Measurements from ENCODE around the gene ZNF841. TPM values are rescaled to one million over a fixed set of nuclear protein-coding genes. Genes with fewer than 3 reads are reported as not detected.

The ZNF841 gene
- total RNA-seq, 1 experiment from 2014 or later, result 10.8 TPM

DNA sequence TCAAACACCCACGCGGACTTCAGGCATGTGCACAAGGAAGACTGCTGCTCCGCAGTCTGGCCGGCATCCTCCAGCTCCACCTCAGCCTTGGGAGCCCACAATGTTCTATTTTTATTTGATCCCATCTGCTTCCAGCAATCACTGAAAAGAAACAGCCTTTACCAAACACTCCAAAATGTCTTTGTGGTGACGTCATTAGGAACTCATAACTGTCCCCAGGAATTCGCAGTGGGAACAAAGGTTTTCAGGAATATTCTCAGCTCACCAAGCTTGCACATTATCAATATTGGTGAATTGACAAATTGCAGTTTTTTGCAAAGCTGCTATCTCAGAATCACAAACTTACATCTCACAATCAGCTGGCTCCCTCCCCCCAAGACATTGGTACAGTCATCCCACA lies 15.2 kb upstream of the ZNF841 start:
- in situ Hi-C loops (cut with HindIII; ENCODE audit: low pct_unique_long_range_greater_than_20kb, low sequenced_read_pairs), result no loop called here
- TF ChIP-seq POLR2AphosphoS5 (IDR thresholded peaks at IDR 0.05; ENCODE audit: low read depth, low read length) (no peak), CTCF (IDR thresholded peaks at IDR 0.05) (no peak), REST (IDR thresholded peaks at IDR 0.05; ENCODE audit: insufficient read depth in 1 of 2, low read depth in 2 of 2, low read length in 1 of 2) (no peak), SIN3A (IDR thresholded peaks at IDR 0.05; ENCODE audit: borderline replicate concordance, insufficient read depth, low read depth, low read length) (no peak), TCF7L2 (IDR thresholded peaks at IDR 0.05; ENCODE audit: low read depth, low read length) (no peak)
- Histone ChIP-seq H3K27me3 (ENCODE audit: control insufficient read depth, insufficient read depth, low read length) (no peaks in the 10 kb centered on the region), H3K4me1 (ENCODE audit: control insufficient read depth, insufficient read depth, low read length) (no peaks in the 10 kb centered on the region), H3K4me3 (ENCODE audit: low read depth in 2 of 2, low read length in 2 of 2) (no peak overlapping the region), H3K27ac (ENCODE audit: low read length) (no peak overlapping the region), H3K9me3 (ENCODE audit: control insufficient read depth, insufficient read depth, low read depth, low read length) (peaks cover 47% of the 10 kb centered on the region), H3K36me3 (ENCODE audit: control insufficient read depth, insufficient read depth, low read length) (no peaks in the 10 kb centered on the region)
- intact Hi-C loops (cut with micrococcal nuclease; ENCODE audit: unreplicated experiment), result no loop called here
- no peak for ATAC-seq
- POLR2A ChIA-PET, result no interaction called here
- no TSS peak for BruUV-seq (replicated peaks)
- CTCF ChIA-PET, result no interaction called here
- DNase-seq (ENCODE audit: low read depth, low spot score), result no peak

DNA sequence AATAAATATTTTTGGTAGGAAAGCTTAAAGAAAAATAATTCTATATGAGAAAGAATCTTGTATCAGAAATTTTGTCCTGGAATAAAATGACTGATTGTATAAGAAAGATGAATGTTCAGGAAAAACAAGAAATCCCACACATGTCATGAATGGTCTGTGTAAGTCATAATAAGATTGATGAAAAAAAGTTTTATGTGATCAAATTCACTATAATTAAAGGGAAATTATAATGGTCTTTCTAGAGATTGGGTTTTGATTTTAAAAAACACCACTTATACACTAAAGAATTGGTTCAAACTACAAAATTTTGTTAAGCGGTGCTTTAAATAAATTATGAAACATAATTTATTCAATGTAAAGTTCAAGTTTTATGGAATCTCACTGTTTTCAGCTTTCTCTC lies 7.2 kb upstream of the ZNF841 start:
- BruUV-seq (replicated peaks), result no TSS peak
- intact Hi-C loops (cut with micrococcal nuclease; ENCODE audit: unreplicated experiment), result no loop called here
- Histone ChIP-seq H3K27me3 (ENCODE audit: control insufficient read depth, insufficient read depth, low read length) (no peaks in the 10 kb centered on the region), H3K9me3 (ENCODE audit: control insufficient read depth, insufficient read depth, low read depth, low read length) (peaks cover 18% of the 10 kb centered on the region; the same call in 1 of the 2 replicates), H3K4me1 (ENCODE audit: control insufficient read depth, insufficient read depth, low read length) (no peaks in the 10 kb centered on the region), H3K36me3 (ENCODE audit: control insufficient read depth, insufficient read depth, low read length) (no peaks in the 10 kb centered on the region), H3K4me3 (ENCODE audit: low read depth in 2 of 2, low read length in 2 of 2) (no peak overlapping the region), H3K27ac (ENCODE audit: low read length) (no peak overlapping the region)
- DNase-seq (ENCODE audit: low read depth, low spot score) (no peak), ATAC-seq (no peak)
- TF ChIP-seq REST (IDR thresholded peaks at IDR 0.05; ENCODE audit: insufficient read depth in 1 of 2, low read depth in 2 of 2, low read length in 1 of 2), result no peak
- TF ChIP-seq CTCF (IDR thresholded peaks at IDR 0.05), result no peak
- ChIA-PET CTCF (no interaction called here), POLR2A (no interaction called here)
- in situ Hi-C loops (cut with HindIII; ENCODE audit: low pct_unique_long_range_greater_than_20kb, low sequenced_read_pairs), result no loop called here
